Brain microvascular endothelial cell (primary cell): ENCODE measurements around the gene USP32.

Experiments
- DNase-seq: peaks from one replicate; pipeline ENCODE4 v3.0.0-alpha.2; 2020
- H3K27ac ChIP-seq: fragments of 250-450 bp; sonication (Bioruptor Pico); 2 replicates; pipeline ENCODE4 v1.5.1; 2020; ENCODE audit warnings: mild to moderate bottlenecking, moderate library complexity
- H3K27me3 ChIP-seq: fragments of 250-450 bp; sonication (Bioruptor Pico); replicated peaks from 2 replicates; pipeline ENCODE4 v1.5.1; 2020; ENCODE audit warnings: mild to moderate bottlenecking
- H3K36me3 ChIP-seq: fragments of 250-450 bp; sonication (Bioruptor Pico); replicated peaks from 2 replicates; pipeline ENCODE4 v1.5.1; 2020; ENCODE audit warnings: mild to moderate bottlenecking
- H3K4me3 ChIP-seq: 2 replicates; pipeline ENCODE4 v1.5.1; 2011; ENCODE audit warnings: low read depth, mild to moderate bottlenecking, control low read depth, low read length, moderate library complexity
- in situ Hi-C: cut with HindIII; loops from 2 replicates; pipeline ENCODE4 v1.10.0; 2017; ENCODE audit warnings: low sequenced_read_pairs, low pct_ligation_motif_present
- TF ChIP-seq, protein P1 (sequence below): IDR thresholded peaks from 2 replicates; pipeline ENCODE4 v1.5.1; 2011; ENCODE audit warnings: low read depth, mild to moderate bottlenecking, moderate library complexity, low read length, control low read depth, inconsistent platforms; ENCODE audit errors: missing control alignments

Gene USP32

DNA sequence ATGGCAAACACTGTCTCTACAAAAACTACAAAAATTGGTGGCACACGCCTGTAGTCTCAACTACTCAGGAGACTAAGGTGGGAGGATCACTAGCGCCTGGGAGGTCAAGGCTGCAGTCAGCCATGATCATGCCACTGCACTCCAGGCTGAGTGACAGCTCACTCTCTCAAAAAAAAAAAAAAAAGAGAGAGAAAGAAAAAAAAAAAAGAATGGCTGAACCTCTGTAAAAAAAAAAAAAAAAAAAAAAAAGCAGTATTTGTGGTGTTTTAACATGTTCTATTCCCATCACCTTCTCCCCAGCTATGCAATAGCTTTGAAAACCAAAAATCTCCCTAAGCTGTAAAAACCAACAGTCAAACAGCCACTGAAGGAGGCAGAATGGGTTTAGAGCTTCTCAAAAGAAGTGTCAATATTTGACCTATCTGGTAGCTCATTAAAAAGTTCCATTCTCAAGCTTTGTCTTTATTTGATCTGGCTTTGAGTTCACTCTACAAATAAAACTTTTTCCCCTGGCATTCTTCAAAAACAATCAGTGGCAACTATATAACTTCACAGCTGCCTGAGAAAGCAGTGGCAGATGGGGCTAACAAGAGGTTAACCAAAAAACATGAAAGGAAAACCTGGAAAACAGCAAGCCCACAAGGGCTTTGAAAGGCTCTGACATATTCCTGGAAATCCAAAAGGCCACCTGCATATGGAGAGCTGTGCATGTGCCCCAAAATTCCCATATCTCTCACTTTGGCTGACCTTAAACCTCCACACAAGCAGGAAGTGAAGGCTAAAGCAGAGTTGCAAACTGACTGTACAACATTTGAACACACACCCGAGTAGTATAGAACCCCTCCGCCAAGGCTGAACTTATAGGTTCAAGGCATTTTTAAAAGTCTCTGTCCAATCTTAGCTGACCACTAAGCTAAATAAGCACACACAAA is 36.0 kb downstream of the USP32 start:
- Histone ChIP-seq H3K27me3 (no peaks in the 10 kb centered on the region), H3K4me3 (no peak overlapping the region), H3K36me3 (no peaks in the 10 kb centered on the region), H3K27ac (no peak overlapping the region)
- TF ChIP-seq, protein P1, sequence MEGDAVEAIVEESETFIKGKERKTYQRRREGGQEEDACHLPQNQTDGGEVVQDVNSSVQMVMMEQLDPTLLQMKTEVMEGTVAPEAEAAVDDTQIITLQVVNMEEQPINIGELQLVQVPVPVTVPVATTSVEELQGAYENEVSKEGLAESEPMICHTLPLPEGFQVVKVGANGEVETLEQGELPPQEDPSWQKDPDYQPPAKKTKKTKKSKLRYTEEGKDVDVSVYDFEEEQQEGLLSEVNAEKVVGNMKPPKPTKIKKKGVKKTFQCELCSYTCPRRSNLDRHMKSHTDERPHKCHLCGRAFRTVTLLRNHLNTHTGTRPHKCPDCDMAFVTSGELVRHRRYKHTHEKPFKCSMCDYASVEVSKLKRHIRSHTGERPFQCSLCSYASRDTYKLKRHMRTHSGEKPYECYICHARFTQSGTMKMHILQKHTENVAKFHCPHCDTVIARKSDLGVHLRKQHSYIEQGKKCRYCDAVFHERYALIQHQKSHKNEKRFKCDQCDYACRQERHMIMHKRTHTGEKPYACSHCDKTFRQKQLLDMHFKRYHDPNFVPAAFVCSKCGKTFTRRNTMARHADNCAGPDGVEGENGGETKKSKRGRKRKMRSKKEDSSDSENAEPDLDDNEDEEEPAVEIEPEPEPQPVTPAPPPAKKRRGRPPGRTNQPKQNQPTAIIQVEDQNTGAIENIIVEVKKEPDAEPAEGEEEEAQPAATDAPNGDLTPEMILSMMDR: no peak
- in situ Hi-C loops: no loop called here
- no peak for DNase-seq

DNA sequence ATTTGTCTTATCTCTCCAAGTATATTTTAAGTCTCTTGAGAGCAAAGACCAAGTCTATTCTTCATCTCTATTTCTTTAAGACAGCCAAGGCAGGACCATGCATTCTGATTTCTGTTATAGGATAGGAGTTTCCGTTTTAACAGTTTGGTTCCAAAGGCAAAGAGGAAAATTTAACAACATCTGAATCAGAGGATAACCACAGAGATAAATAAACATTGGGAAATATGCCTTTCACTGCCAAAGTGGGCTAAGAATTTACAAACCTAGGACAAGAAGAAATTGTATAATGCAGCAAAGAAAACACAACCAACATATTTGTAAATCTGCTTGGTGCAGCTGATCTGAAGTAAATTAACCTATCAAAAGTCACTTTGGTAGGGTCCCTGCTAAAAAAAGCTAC is 37.7 kb downstream of the USP32 start:
- H3K4me3 ChIP-seq: no peak overlapping the region
- DNase-seq: peak; percentile 39
- in situ Hi-C loops: no loop called here
- H3K36me3 ChIP-seq: no peaks in the 10 kb centered on the region
- no peaks in the 10 kb centered on the region for H3K27me3 ChIP-seq
- TF ChIP-seq, protein P1: no peak
- H3K27ac ChIP-seq: no peak overlapping the region

DNA sequence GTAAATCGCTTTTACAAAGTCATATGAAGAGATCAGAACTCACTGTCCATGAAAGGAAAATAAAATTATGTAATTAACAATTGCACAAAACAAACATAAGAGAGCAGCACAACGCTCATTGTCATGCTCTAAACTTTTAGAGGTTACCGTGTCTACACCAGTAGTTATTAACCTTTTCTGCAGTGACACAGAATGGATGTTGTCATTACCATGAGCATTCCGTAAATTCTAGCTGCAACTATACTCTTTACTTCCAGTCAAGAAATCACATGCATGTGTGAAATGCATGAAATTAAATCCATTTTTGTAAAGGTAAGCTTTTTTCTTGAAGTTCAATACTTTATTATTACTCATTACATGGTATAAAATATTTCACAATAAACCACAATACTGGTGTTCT is 38.2 kb downstream of the USP32 start:
- in situ Hi-C loops: no loop called here
- TF ChIP-seq, protein P1: no peak
- DNase-seq: no peak
- H3K27ac ChIP-seq: no peak overlapping the region
- no peaks in the 10 kb centered on the region for H3K36me3 ChIP-seq
- H3K4me3 ChIP-seq: no peak overlapping the region
- H3K27me3 ChIP-seq: no peaks in the 10 kb centered on the region

DNA sequence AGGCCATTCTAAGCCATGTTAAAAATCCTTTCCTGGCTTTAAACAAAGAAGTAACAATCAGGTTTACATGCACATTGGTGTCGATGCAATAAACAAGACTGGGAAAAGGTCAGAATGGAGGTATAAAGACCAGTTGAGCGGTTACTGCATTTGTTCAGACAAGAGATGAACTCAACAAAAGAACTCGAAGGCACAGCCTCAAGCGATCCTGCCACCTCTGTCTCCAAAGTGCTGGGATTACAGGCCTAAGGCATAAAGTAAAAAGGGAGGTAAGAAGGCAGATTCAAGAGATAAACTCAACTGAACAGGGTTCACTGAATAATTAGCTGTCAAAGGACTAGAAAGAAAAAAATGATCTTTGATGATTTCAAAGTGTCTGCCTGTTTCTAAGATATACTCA is 39.4 kb downstream of the USP32 start:
- no peaks in the 10 kb centered on the region for H3K27me3 ChIP-seq
- H3K36me3 ChIP-seq: no peaks in the 10 kb centered on the region
- H3K27ac ChIP-seq: no peak overlapping the region
- in situ Hi-C loops: no loop called here
- H3K4me3 ChIP-seq: no peak overlapping the region
- TF ChIP-seq, protein P1: no peak
- no peak for DNase-seq

DNA sequence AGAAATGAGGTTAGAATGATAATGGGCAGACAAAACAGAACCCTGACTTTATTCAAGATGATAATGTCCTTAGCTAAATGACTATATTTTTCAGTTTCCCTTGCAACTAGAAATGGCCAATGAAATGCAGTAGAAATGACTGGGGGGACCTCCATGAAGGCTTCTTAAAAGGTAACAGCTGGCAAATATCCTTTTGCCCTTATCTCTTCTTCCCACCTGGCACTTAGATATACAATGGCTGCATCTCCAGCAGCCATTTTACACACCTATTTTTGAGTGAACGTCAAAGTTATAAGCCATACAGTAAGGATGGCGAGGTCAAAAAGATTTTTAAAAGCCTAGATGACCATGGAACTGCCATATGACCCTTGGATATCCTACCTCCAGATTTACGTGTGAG is 39.9 kb downstream of the USP32 start:
- Histone ChIP-seq H3K4me3 (no peak overlapping the region), H3K27me3 (no peaks in the 10 kb centered on the region), H3K27ac (no peak overlapping the region), H3K36me3 (no peaks in the 10 kb centered on the region)
- TF ChIP-seq, protein P1: no peak
- no peak for DNase-seq
- in situ Hi-C loops: no loop called here
